CD4-positive, alpha-beta T cell (primary cell): Measurements from ENCODE around the gene AFG1L. TPM values are rescaled to one million over a fixed set of nuclear protein-coding genes. Genes with fewer than 3 reads are reported as not detected.

ENCODE experiments used
- ATAC-seq: fragments of 200-7000 bp; cut with Tn5 transposase; one replicate; pipeline ENCODE4 v1.10.0; 2022; ENCODE audit warnings: mild to moderate bottlenecking; ENCODE audit not compliant: poor library complexity
- CTCF ChIA-PET: fragments of 350-600 bp; sonication (Branson Sonifier 250); formaldehyde crosslinking; loops from one replicate; lab custom pipeline; 2021; ENCODE audit warnings: antibody characterized with exemption, inconsistent platforms; lab: Charles Lee
- POLR2A ChIA-PET: fragments of 350-600 bp; sonication (Branson Sonifier 250); formaldehyde crosslinking; loops from one replicate; lab custom pipeline; 2021; ENCODE audit warnings: antibody characterized with exemption, inconsistent platforms; lab: Charles Lee
- DNase-seq, 14 experiments: peaks; one replicate each; pipeline ENCODE4 v3.0.0-alpha.2; 2013 to 2020; ENCODE audit warnings: mixed read lengths in 2 of 14
- H3K27ac ChIP-seq, 2 donors: one replicate each; pipeline versions ENCODE4 v1.5.1 to v1.7.0; 2013; ENCODE audit warnings: low read length in 2 of 2, low read depth in 1 of 2, mild to moderate bottlenecking in 1 of 2
- H3K27me3 ChIP-seq, 2 experiments: 1 replicate in 1 of 2; 2 replicates in 1 of 2; pipeline versions ENCODE4 v1.6.1 to v1.7.0; 2013; ENCODE audit warnings: low read length in 2 of 2, control low read depth in 1 of 2, mild to moderate bottlenecking in 1 of 2, moderate library complexity in 1 of 2; ENCODE audit not compliant: insufficient read depth in 2 of 2, control insufficient read depth in 1 of 2
- H3K36me3 ChIP-seq: one replicate; pipeline ENCODE4 v1.6.1; 2013; ENCODE audit warnings: low read length, control low read depth; ENCODE audit not compliant: insufficient read depth
- H3K4me1 ChIP-seq: one replicate; pipeline ENCODE4 v1.6.1; 2013; ENCODE audit warnings: low read length, control low read depth; ENCODE audit not compliant: insufficient read depth
- H3K4me3 ChIP-seq: one replicate; pipeline ENCODE4 v1.5.1; 2013; ENCODE audit warnings: mild to moderate bottlenecking, low read length, moderate library complexity
- H3K9me3 ChIP-seq, 2 experiments: 1 replicate in 1 of 2; 2 replicates in 1 of 2; pipeline versions ENCODE4 v1.6.1 to v1.7.0; 2013; ENCODE audit warnings: low read length in 2 of 2, mild to moderate bottlenecking in 2 of 2, control low read depth in 1 of 2, moderate library complexity in 1 of 2; ENCODE audit not compliant: control insufficient read depth in 1 of 2, insufficient read depth in 1 of 2
- H3K27ac Mint-ChIP-seq: one replicate; pipeline ENCODE4 v1.8.0; 2020; ENCODE audit warnings: mixed read lengths
- H3K27me3 Mint-ChIP-seq: one replicate; pipeline ENCODE4 v1.8.0; 2021; ENCODE audit warnings: mixed read lengths
- H3K36me3 Mint-ChIP-seq: one replicate; pipeline ENCODE4 v1.8.0; 2021; ENCODE audit warnings: low read depth, mixed read lengths
- H3K4me1 Mint-ChIP-seq: one replicate; pipeline ENCODE4 v1.8.0; 2021; ENCODE audit warnings: low read depth, mixed read lengths
- H3K4me3 Mint-ChIP-seq: one replicate; pipeline ENCODE4 v1.8.0; 2020; ENCODE audit warnings: mild to moderate bottlenecking, mixed read lengths
- H3K9me3 Mint-ChIP-seq: one replicate; pipeline ENCODE4 v1.8.0; 2020; ENCODE audit warnings: mixed read lengths
- CTCF ChIP-seq: fragments of 200-600 bp; IDR thresholded peaks from one replicate; pipeline ENCODE4 v1.8.0; 2022; ENCODE audit warnings: antibody characterized with exemption, mild to moderate bottlenecking
- intact Hi-C, 2 experiments: fragments of 100-400 bp; cut with DNase I in 1 of 2; cut with micrococcal nuclease in 1 of 2; formaldehyde crosslinking; loops; one replicate each; pipeline versions ENCODE4 v1.15.1 to v1.9.0; 2023 to 2025; cut with DNase I, micrococcal nuclease
- total RNA-seq, 174 experiments: library from RNA in 2 of 174; stranded (reverse) in 2 of 174; gene quantifications; one replicate each; pipeline ENCODE4 v1.2.3 and lab custom pipeline; 2021 to 2026

Gene AFG1L
- total RNA-seq, 2 experiments from 2014 or later: 3.0 to 3.9 TPM

- H3K27ac Mint-ChIP-seq: no peak overlapping the region
- no peaks in the 10 kb centered on the region for H3K4me1 Mint-ChIP-seq
- no peak overlapping the region for H3K4me3 ChIP-seq
- no peaks in the 10 kb centered on the region for H3K9me3 Mint-ChIP-seq
- no peaks in the 10 kb centered on the region for H3K36me3 Mint-ChIP-seq
- no peaks in the 10 kb centered on the region for H3K4me1 ChIP-seq
- intact Hi-C loops: no loop called here
- CTCF ChIA-PET: no interaction called here
- H3K27me3 ChIP-seq: no peaks in the 10 kb centered on the region
- no peak overlapping the region for H3K27ac ChIP-seq
- H3K9me3 ChIP-seq: no peaks in the 10 kb centered on the region
- DNase-seq: no peak
- no peak for ATAC-seq
- peaks cover 4% of the 10 kb centered on the region for H3K27me3 Mint-ChIP-seq
- no peak for TF ChIP-seq CTCF
- no peak overlapping the region for H3K4me3 Mint-ChIP-seq
- POLR2A ChIA-PET: no interaction called here
- H3K36me3 ChIP-seq: no peaks in the 10 kb centered on the region
These were observed 20.3 kb upstream of the AFG1L start for GRCh38 chr6:108274546-108274945.

GRCh38 chr6:108275976-108276375, 18.9 kb upstream of the AFG1L start:
- intact Hi-C loops: no loop called here
- no peak overlapping the region for H3K4me3 Mint-ChIP-seq
- H3K27ac ChIP-seq: no peak overlapping the region

GRCh38 chr6:108277295-108277694, 17.6 kb upstream of the AFG1L start:
- ChIA-PET CTCF (no interaction called here), POLR2A (interaction anchor here (1.7 kb wide), 1 partner anchor 16 kb away, joined by 3 read pairs; the partner anchor contains the start of gene SNX3)
- intact Hi-C loops: no loop called here
- H3K9me3 Mint-ChIP-seq: no peaks in the 10 kb centered on the region
- Histone ChIP-seq H3K4me3 (no peak overlapping the region), H3K27ac (no peak overlapping the region), H3K9me3 (no peaks in the 10 kb centered on the region), H3K27me3 (no peaks in the 10 kb centered on the region), H3K4me1 (no peaks in the 10 kb centered on the region), H3K36me3 (no peaks in the 10 kb centered on the region)
- DNase-seq: no peak
- ATAC-seq: no peak
- no peak overlapping the region for H3K4me3 Mint-ChIP-seq
- no peaks in the 10 kb centered on the region for H3K36me3 Mint-ChIP-seq
- TF ChIP-seq CTCF: no peak
- no peak overlapping the region for H3K27ac Mint-ChIP-seq
- H3K4me1 Mint-ChIP-seq: no peaks in the 10 kb centered on the region
- H3K27me3 Mint-ChIP-seq: peaks cover 4% of the 10 kb centered on the region

More at GRCh38 chr6:108275976-108276375, 18.9 kb upstream of the AFG1L start:
- POLR2A ChIA-PET: no interaction called here
- Mint-ChIP-seq H3K27me3 (peaks cover 4% of the 10 kb centered on the region), H3K9me3 (no peaks in the 10 kb centered on the region), H3K27ac (no peak overlapping the region), H3K36me3 (no peaks in the 10 kb centered on the region), H3K4me1 (no peaks in the 10 kb centered on the region)
- TF ChIP-seq CTCF: no peak
- H3K4me3 ChIP-seq: no peak overlapping the region
- no peaks in the 10 kb centered on the region for H3K36me3 ChIP-seq
- no peaks in the 10 kb centered on the region for H3K4me1 ChIP-seq
- ATAC-seq (no peak), DNase-seq (no peak)
- CTCF ChIA-PET: no interaction called here
- H3K9me3 ChIP-seq: no peaks in the 10 kb centered on the region
- no peaks in the 10 kb centered on the region for H3K27me3 ChIP-seq
